HG02938 (cell line): ENCODE data around the gene RNF150.

Source experiments
- ATAC-seq: cut with Tn5 transposase; IDR thresholded peaks from one replicate; pipeline ENCODE4 v1.9.1; 2021; ENCODE audit warnings: mild to moderate bottlenecking, moderate library complexity; ENCODE audit not compliant: unreplicated experiment

RNF150 gene

GRCh38 chr4:140869446-140869845 is 263.8 kb downstream of the RNF150 start:
- ATAC-seq, result no peak

GRCh38 chr4:140867356-140867755 is 265.9 kb downstream of the RNF150 start:
- ATAC-seq, result no peak

GRCh38 chr4:140866492-140867005 is 266.7 kb downstream of the RNF150 start:
- ATAC-seq, result no peak

- no peak for ATAC-seq
Observed at GRCh38 chr4:140865253-140866217, 267.7 kb downstream of the RNF150 start.

GRCh38 chr4:140863197-140863596 is 270.1 kb downstream of the RNF150 start:
- ATAC-seq, result no peak

GRCh38 chr4:140862177-140862442 is 271.2 kb downstream of the RNF150 start:
- no peak for ATAC-seq

GRCh38 chr4:140861359-140862176 is 271.7 kb downstream of the RNF150 start:
- peak; percentile 72 for ATAC-seq

- ATAC-seq, result no peak
Observed at GRCh38 chr4:140858897-140859296, 274.4 kb downstream of the RNF150 start.

GRCh38 chr4:140857111-140857510 is 276.2 kb downstream of the RNF150 start:
- ATAC-seq, result no peak

GRCh38 chr4:140856621-140857062 is 276.6 kb downstream of the RNF150 start:
- no peak for ATAC-seq

- ATAC-seq, result no peak
Observed at GRCh38 chr4:140854168-140854567, 279.1 kb downstream of the RNF150 start.

GRCh38 chr4:140851804-140852203 is 281.5 kb downstream of the RNF150 start:
- no peak for ATAC-seq

- ATAC-seq, result peak; percentile 71
Observed at GRCh38 chr4:140851032-140851636, 282.1 kb downstream of the RNF150 start.

GRCh38 chr4:140849526-140849925 is 283.7 kb downstream of the RNF150 start:
- ATAC-seq, result no peak

- ATAC-seq, result no peak
Observed at GRCh38 chr4:140846736-140847135, 286.5 kb downstream of the RNF150 start.

- ATAC-seq, result no peak
Observed at GRCh38 chr4:140844061-140844460, 289.2 kb downstream of the RNF150 start.

GRCh38 chr4:140841186-140841585 is 292.1 kb downstream of the RNF150 start:
- no peak for ATAC-seq

- no peak for ATAC-seq
Observed at GRCh38 chr4:140839888-140840790, 293.1 kb downstream of the RNF150 start.

- ATAC-seq, result no peak
Observed at GRCh38 chr4:140839406-140839805, 293.9 kb downstream of the RNF150 start.

GRCh38 chr4:140837736-140838135 is 295.5 kb downstream of the RNF150 start:
- ATAC-seq, result no peak
